Naive thymus-derived CD4-positive, alpha-beta T cell (primary cell): Measurements from ENCODE around the gene JHY. TPM values are rescaled to one million over a fixed set of nuclear protein-coding genes. Genes with fewer than 3 reads are reported as not detected.

Source experiments
- ATAC-seq: fragments of 150-1000 bp; cut with Tn5 transposase; 2 replicates; pipeline ENCODE4 v1.10.0; 2021; ENCODE audit warnings: mild to moderate bottlenecking, moderate library complexity
- CTCF ChIA-PET: fragments of 350-600 bp; sonication (Branson Sonifier 250); formaldehyde crosslinking; loops from one replicate; lab custom pipeline; 2021; ENCODE audit warnings: antibody characterized with exemption; lab: Charles Lee
- POLR2A ChIA-PET: fragments of 350-600 bp; sonication (Branson Sonifier 250); formaldehyde crosslinking; loops from one replicate; lab custom pipeline; 2021; ENCODE audit warnings: antibody characterized with exemption, inconsistent platforms; lab: Charles Lee
- DNase-seq, 9 donors: peaks; one replicate each; pipeline versions ENCODE4 v3.0.0 to v3.0.0-alpha.2; 2020 to 2022; ENCODE audit warnings: mixed read lengths in 1 of 9
- H3K27ac ChIP-seq: one replicate; pipeline ENCODE4 v1.7.0; 2013; ENCODE audit warnings: mild to moderate bottlenecking, low read depth, low read length, moderate library complexity
- H3K27me3 ChIP-seq, 2 donors: one replicate each; pipeline ENCODE4 v1.7.0; 2013; ENCODE audit warnings: low read length in 2 of 2, mild to moderate bottlenecking in 2 of 2, moderate library complexity in 2 of 2; ENCODE audit not compliant: control insufficient read depth in 2 of 2, insufficient read depth in 2 of 2
- H3K36me3 ChIP-seq, 3 experiments: 1 replicate in 2 of 3; 2 replicates in 1 of 3; pipeline ENCODE4 v1.7.0; 2013; ENCODE audit warnings: low read length in 3 of 3, mild to moderate bottlenecking in 3 of 3, moderate library complexity in 1 of 3; ENCODE audit not compliant: insufficient read depth in 3 of 3, control insufficient read depth in 2 of 3
- H3K4me1 ChIP-seq, 2 donors: one replicate each; pipeline ENCODE4 v1.7.0; 2013; ENCODE audit warnings: low read length in 2 of 2, mild to moderate bottlenecking in 2 of 2, moderate library complexity in 1 of 2; ENCODE audit not compliant: control insufficient read depth in 2 of 2, insufficient read depth in 2 of 2
- H3K4me3 ChIP-seq: 2 replicates; pipeline ENCODE4 v1.7.0; 2013; ENCODE audit warnings: mild to moderate bottlenecking, low read length
- H3K9me3 ChIP-seq, 3 experiments: 1 replicate in 2 of 3; 2 replicates in 1 of 3; pipeline ENCODE4 v1.7.0; 2013; ENCODE audit warnings: low read length in 3 of 3; ENCODE audit not compliant: control insufficient read depth in 2 of 3
- H3K27ac Mint-ChIP-seq, 9 donors: one replicate each; pipeline ENCODE4 v1.8.0; 2020 to 2022; ENCODE audit warnings: mixed read lengths in 9 of 9, mild to moderate bottlenecking in 8 of 9, moderate library complexity in 5 of 9, inconsistent platforms in 2 of 9
- H3K27me3 Mint-ChIP-seq, 5 donors: one replicate each; pipeline ENCODE4 v1.8.0; 2021 to 2022; ENCODE audit warnings: mixed read lengths in 5 of 5, mild to moderate bottlenecking in 1 of 5
- H3K36me3 Mint-ChIP-seq, 5 donors: one replicate each; pipeline ENCODE4 v1.8.0; 2020 to 2022; ENCODE audit warnings: mixed read lengths in 5 of 5, mild to moderate bottlenecking in 3 of 5, inconsistent platforms in 1 of 5
- H3K4me1 Mint-ChIP-seq, 7 donors: one replicate each; pipeline ENCODE4 v1.8.0; 2020 to 2022; ENCODE audit warnings: mixed read lengths in 7 of 7, mild to moderate bottlenecking in 3 of 7, inconsistent platforms in 1 of 7
- H3K4me3 Mint-ChIP-seq, 10 donors: one replicate each; pipeline ENCODE4 v1.8.0; 2020 to 2022; ENCODE audit warnings: mild to moderate bottlenecking in 10 of 10, mixed read lengths in 10 of 10, moderate library complexity in 6 of 10, inconsistent platforms in 2 of 10
- H3K9me3 Mint-ChIP-seq, 11 donors: one replicate each; pipeline ENCODE4 v1.8.0; 2020 to 2022; ENCODE audit warnings: mixed read lengths in 11 of 11, mild to moderate bottlenecking in 4 of 11, inconsistent platforms in 1 of 11, moderate library complexity in 1 of 11
- intact Hi-C, 2 donors: fragments of 100-400 bp; cut with micrococcal nuclease; formaldehyde crosslinking; loops; one replicate each; pipeline ENCODE4 v1.15.1; 2023
- polyA plus RNA-seq, 2 donors: library from polyadenylated mRNA; unstranded; fragments of 300-500 nt; fragmentation: Illumina TruSeq; gene quantifications; one replicate each; pipeline ENCODE4 v1.2.3, GENCODE V29; 2021
- total RNA-seq, 6 experiments: library from RNA in 5 of 6; stranded (reverse) in 5 of 6; gene quantifications; 1 replicate in 5 of 6; 2 replicates in 1 of 6; pipeline ENCODE4 v1.2.3 and lab custom pipeline; 2021 to 2026

Gene JHY
- total RNA-seq (1 to 10 TPM; 2.1 to 5.0 (median 4.1) TPM), polyA plus RNA-seq (1 to 10 TPM; 3.5 to 4.8 TPM), total RNA-seq (lab: John Stamatoyannopoulos, UW) (5.9 reads per million, percentile 27 among the genes with 10 or more reads in this experiment)

GRCh38 chr11:122882189-122882856, at the start of gene JHY:
TSS of gene JHY (plus strand) at chr11:122882759. CDS start at chr11:122885850, 3,091 bp downstream.
- ATAC-seq = no peak
- CTCF ChIA-PET = no interaction called here
- H3K27ac Mint-ChIP-seq = peak within 1 kb of the TSS; percentile 78 to 93 (median 90)
- peaks cover 0 to 15% (median 0%) of the 10 kb centered on the region in 5 donors for H3K27me3 Mint-ChIP-seq
- H3K4me3 ChIP-seq = peak within 1 kb of the TSS; percentile 74
- no peaks in the 10 kb centered on the region for H3K27me3 ChIP-seq
- H3K36me3 ChIP-seq = no peaks in the 10 kb centered on the region
- H3K4me1 ChIP-seq = peaks cover 8 to 14% of the 10 kb centered on the region in 2 donors
- H3K9me3 Mint-ChIP-seq = peaks cover 0 to 4% (median 0%) of the 10 kb centered on the region in 11 donors
- H3K27ac ChIP-seq = peak within 1 kb of the TSS; percentile 76
- intact Hi-C loops = loop anchor here in 1 of 2 donors (1.0 kb wide), 1 partner anchor 180 kb away; the partner anchor contains the start of gene HSPA8
- no peaks in the 10 kb centered on the region for H3K9me3 ChIP-seq
- peak within 1 kb of the TSS; percentile 83 to 92 (median 88) for H3K4me3 Mint-ChIP-seq
- peaks cover 0 to 9% (median 9%) of the 10 kb centered on the region in 5 donors for H3K36me3 Mint-ChIP-seq
- peaks cover 6 to 33% (median 22%) of the 10 kb centered on the region in 7 donors for H3K4me1 Mint-ChIP-seq
- POLR2A ChIA-PET = no interaction called here
- DNase-seq = no peak

- ChIA-PET POLR2A (interaction anchor here (0.7 to 2.2 kb wide), 4 partner anchors 18 to 164 kb away, joined by 3 to 10 read pairs (median 4); no protein-coding TSS in a partner anchor), CTCF (interaction anchor here (1.1 to 2.4 kb wide), 3 partner anchors 19 to 38 kb away, joined by 4 to 18 read pairs (median 7); no protein-coding TSS in a partner anchor)
- Mint-ChIP-seq H3K9me3 (peaks cover 0 to 3% (median 0%) of the 10 kb centered on the region in 11 donors), H3K27me3 (peaks cover 0 to 15% (median 0%) of the 10 kb centered on the region in 5 donors), H3K27ac (no peak overlapping the region), H3K4me1 (peaks cover 2 to 33% (median 25%) of the 10 kb centered on the region in 7 donors), H3K4me3 (no peak overlapping the region), H3K36me3 (no peaks in the 10 kb centered on the region)
- no peaks in the 10 kb centered on the region for H3K27me3 ChIP-seq
- no peaks in the 10 kb centered on the region for H3K9me3 ChIP-seq
- no peak overlapping the region for H3K27ac ChIP-seq
- no peak for DNase-seq
- H3K4me1 ChIP-seq = peaks cover 6 to 21% of the 10 kb centered on the region in 2 donors
- no peak overlapping the region for H3K4me3 ChIP-seq
- intact Hi-C loops = no loop called here
- no peaks in the 10 kb centered on the region for H3K36me3 ChIP-seq
- no peak for ATAC-seq
These were observed 48.6 kb upstream of the JHY start for GRCh38 chr11:122833846-122834464.

DNA sequence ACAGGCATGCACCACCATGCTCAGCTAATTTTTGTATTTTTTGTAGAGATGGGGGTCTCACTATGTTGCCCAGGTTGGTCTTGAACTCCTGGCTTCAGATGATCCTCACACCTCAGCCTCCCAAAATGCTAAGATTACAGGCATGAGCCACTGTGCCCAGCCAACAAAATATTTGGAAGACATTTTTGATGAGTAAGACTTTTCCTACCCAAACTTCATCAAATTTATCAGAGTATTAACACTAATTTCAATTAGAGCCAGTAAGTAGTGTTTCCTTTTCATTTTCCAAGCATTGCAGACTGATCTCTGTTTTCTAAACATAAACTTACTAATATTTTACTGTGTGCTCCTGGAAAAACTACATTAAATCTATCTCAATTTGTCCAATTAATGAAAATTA, 45.6 kb upstream of the JHY start:
- CTCF ChIA-PET = no interaction called here
- POLR2A ChIA-PET = no interaction called here

GRCh38 chr11:122837528-122838346, 44.8 kb upstream of the JHY start:
- H3K4me1 ChIP-seq = peaks cover 8 to 40% of the 10 kb centered on the region in 2 donors
- ChIA-PET POLR2A (interaction anchor here (1.4 to 7.1 kb wide), 2 partner anchors 15 to 41 kb away, joined by 3 to 77 read pairs; no protein-coding TSS in a partner anchor), CTCF (interaction anchor here (1.2 to 1.7 kb wide), 5 partner anchors 9 to 42 kb away, joined by 3 to 9 read pairs (median 4); no protein-coding TSS in a partner anchor)
- peak overlapping the region in 8 of 10 donors; percentile 60 to 85 (median 77) for H3K4me3 Mint-ChIP-seq
- H3K36me3 ChIP-seq = no peaks in the 10 kb centered on the region
- H3K27ac Mint-ChIP-seq = peak overlapping the region in 6 of 9 donors; percentile 57 to 79 (median 72)
- peaks cover 0 to 10% (median 0%) of the 10 kb centered on the region in 11 donors for H3K9me3 Mint-ChIP-seq
- peak overlapping the region; percentile 62 for H3K4me3 ChIP-seq
- H3K4me1 Mint-ChIP-seq = peaks cover 5 to 41% (median 30%) of the 10 kb centered on the region in 7 donors
- ATAC-seq (no peak), DNase-seq (no peak)
- intact Hi-C loops = loop anchor here in 1 of 2 donors (2.0 kb wide), 1 partner anchor 15 kb away; no protein-coding TSS in a partner anchor
- peaks cover 0 to 13% (median 0%) of the 10 kb centered on the region in 5 donors for H3K27me3 Mint-ChIP-seq
- no peaks in the 10 kb centered on the region for H3K27me3 ChIP-seq
- H3K36me3 Mint-ChIP-seq = peaks cover 0 to 5% (median 0%) of the 10 kb centered on the region in 5 donors
- no peak overlapping the region for H3K27ac ChIP-seq
- no peaks in the 10 kb centered on the region for H3K9me3 ChIP-seq

More for the DNA sequence above, 45.6 kb upstream of the JHY start:
- H3K27ac ChIP-seq = no peak overlapping the region
- peaks cover 2 to 41% (median 31%) of the 10 kb centered on the region in 7 donors for H3K4me1 Mint-ChIP-seq
- no peaks in the 10 kb centered on the region for H3K36me3 ChIP-seq
- H3K4me3 Mint-ChIP-seq = no peak overlapping the region
- peaks cover 0 to 4% (median 0%) of the 10 kb centered on the region in 11 donors for H3K9me3 Mint-ChIP-seq
- DNase-seq (no peak), ATAC-seq (no peak)
- H3K9me3 ChIP-seq = no peaks in the 10 kb centered on the region
- peaks cover 0 to 4% (median 0%) of the 10 kb centered on the region in 5 donors for H3K36me3 Mint-ChIP-seq
- H3K4me3 ChIP-seq = no peak overlapping the region
- no peaks in the 10 kb centered on the region for H3K27me3 ChIP-seq
- H3K27ac Mint-ChIP-seq = no peak overlapping the region
- intact Hi-C loops = no loop called here
- peaks cover 6 to 33% of the 10 kb centered on the region in 2 donors for H3K4me1 ChIP-seq
- peaks cover 0 to 15% (median 0%) of the 10 kb centered on the region in 5 donors for H3K27me3 Mint-ChIP-seq

- Mint-ChIP-seq H3K27ac (peak overlapping the region; percentile 84 to 97 (median 90)), H3K27me3 (peaks cover 0 to 5% (median 0%) of the 10 kb centered on the region in 5 donors), H3K9me3 (peaks cover 0 to 18% (median 0%) of the 10 kb centered on the region in 11 donors), H3K36me3 (peaks cover 0 to 13% (median 7%) of the 10 kb centered on the region in 5 donors), H3K4me3 (peak overlapping the region; percentile 38 to 82 (median 70)), H3K4me1 (peaks cover 24 to 57% (median 48%) of the 10 kb centered on the region in 7 donors)
- Histone ChIP-seq H3K27me3 (no peaks in the 10 kb centered on the region), H3K4me3 (peak overlapping the region; percentile 32), H3K27ac (peak overlapping the region; percentile 59), H3K4me1 (peaks cover 30 to 73% of the 10 kb centered on the region in 2 donors), H3K9me3 (no peaks in the 10 kb centered on the region), H3K36me3 (no peaks in the 10 kb centered on the region)
- ChIA-PET POLR2A (interaction anchor here (0.7 to 7.1 kb wide), 11 partner anchors 9 to 218 kb away, joined by 3 to 77 read pairs (median 4); partner anchors contain the start of genes HSPA8 and UBASH3B), CTCF (interaction anchor here (0.9 to 3.1 kb wide), 6 partner anchors 10 to 88 kb away, joined by 3 to 24 read pairs (median 6); no protein-coding TSS in a partner anchor)
- intact Hi-C loops = loop anchor here in 1 of 2 donors (1.0 kb wide), 1 partner anchor 8 kb away; no protein-coding TSS in a partner anchor
- ATAC-seq = peak; percentile 92
- DNase-seq = peak in 7 of 9 donors; percentile 48 to 69 (median 55)
These were observed 39.0 kb upstream of the JHY start for GRCh38 chr11:122843281-122844141.
